ENCODE results near the gene FTCDNL1. TPM values are rescaled to one million over a fixed set of nuclear protein-coding genes. Genes with fewer than 3 reads are reported as not detected.

The FTCDNL1 gene
- total RNA-seq, 2 donors from 2014 or later: 0.70 to 1.5 TPM

DNA sequence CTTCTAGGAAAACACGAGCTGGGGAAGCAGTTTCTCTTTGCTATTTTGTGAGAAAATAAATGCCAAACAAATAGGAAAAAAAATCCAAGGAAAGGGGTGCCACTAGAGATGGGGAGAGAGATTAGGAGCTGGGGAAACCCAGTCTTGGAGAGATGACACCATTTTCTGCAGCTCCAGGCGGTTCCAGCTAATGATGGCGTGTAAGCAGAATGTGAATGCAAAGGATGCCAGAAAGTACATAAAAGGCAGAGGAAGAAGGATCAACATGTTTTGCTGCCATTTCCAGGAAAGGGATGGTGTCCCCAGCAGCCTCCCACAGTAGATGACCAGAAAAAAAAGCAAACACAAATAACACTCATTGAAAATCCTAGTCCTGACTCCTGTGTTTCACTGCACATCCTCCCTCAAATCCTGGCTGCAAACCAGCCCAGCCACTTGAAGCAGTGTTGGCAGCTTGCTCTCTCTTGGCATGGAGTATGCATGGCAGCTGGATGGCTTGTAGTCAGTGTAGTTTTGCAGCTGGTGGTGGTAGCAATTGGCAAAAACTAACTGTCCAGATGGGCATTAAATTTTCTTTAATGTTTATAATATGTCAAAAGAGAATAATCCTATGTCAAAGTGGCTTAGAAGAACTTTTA, 93.6 kb downstream of the FTCDNL1 start:
- no peak for DNase-seq
- Histone ChIP-seq H3K4me1 (ENCODE audit: control insufficient read depth, insufficient read depth, low read length) (no peaks in the 10 kb centered on the region), H3K27me3 (ENCODE audit: control insufficient read depth, insufficient read depth, low read length, poor library complexity, severe bottlenecking) (no peaks in the 10 kb centered on the region), H3K4me3 (ENCODE audit: low read length) (no peak overlapping the region), H3K36me3 (ENCODE audit: control insufficient read depth, insufficient read depth, low read length) (no peaks in the 10 kb centered on the region), H3K9me3 (ENCODE audit: control insufficient read depth, low read length) (no peaks in the 10 kb centered on the region), H3K27ac (ENCODE audit: low read depth, low read length) (no peak overlapping the region), H3K9ac (ENCODE audit: extremely low read depth, low read length, poor library complexity, severe bottlenecking) (no peak overlapping the region)
- no peak overlapping the region for H3K27ac Mint-ChIP-seq
- whole genome bisulfite sequencing, 2 experiments (ENCODE audit: insufficient coverage in 1 of 2, insufficient read length in 1 of 2): 88 to 100% methylated on average over 1 to 3 of the region's 3 CpGs
- H3K36me3 Mint-ChIP-seq (ENCODE audit: low read depth): no peaks in the 10 kb centered on the region
- H3K9me3 Mint-ChIP-seq: peaks cover 1% of the 10 kb centered on the region
- H3K4me3 Mint-ChIP-seq: no peak overlapping the region
- no peaks in the 10 kb centered on the region for H3K27me3 Mint-ChIP-seq (ENCODE audit: insufficient read depth)
- TF ChIP-seq, protein P1, sequence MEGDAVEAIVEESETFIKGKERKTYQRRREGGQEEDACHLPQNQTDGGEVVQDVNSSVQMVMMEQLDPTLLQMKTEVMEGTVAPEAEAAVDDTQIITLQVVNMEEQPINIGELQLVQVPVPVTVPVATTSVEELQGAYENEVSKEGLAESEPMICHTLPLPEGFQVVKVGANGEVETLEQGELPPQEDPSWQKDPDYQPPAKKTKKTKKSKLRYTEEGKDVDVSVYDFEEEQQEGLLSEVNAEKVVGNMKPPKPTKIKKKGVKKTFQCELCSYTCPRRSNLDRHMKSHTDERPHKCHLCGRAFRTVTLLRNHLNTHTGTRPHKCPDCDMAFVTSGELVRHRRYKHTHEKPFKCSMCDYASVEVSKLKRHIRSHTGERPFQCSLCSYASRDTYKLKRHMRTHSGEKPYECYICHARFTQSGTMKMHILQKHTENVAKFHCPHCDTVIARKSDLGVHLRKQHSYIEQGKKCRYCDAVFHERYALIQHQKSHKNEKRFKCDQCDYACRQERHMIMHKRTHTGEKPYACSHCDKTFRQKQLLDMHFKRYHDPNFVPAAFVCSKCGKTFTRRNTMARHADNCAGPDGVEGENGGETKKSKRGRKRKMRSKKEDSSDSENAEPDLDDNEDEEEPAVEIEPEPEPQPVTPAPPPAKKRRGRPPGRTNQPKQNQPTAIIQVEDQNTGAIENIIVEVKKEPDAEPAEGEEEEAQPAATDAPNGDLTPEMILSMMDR (conservative IDR thresholded peaks at IDR 0.05): no peak
- no peaks in the 10 kb centered on the region for H3K4me1 Mint-ChIP-seq

DNA sequence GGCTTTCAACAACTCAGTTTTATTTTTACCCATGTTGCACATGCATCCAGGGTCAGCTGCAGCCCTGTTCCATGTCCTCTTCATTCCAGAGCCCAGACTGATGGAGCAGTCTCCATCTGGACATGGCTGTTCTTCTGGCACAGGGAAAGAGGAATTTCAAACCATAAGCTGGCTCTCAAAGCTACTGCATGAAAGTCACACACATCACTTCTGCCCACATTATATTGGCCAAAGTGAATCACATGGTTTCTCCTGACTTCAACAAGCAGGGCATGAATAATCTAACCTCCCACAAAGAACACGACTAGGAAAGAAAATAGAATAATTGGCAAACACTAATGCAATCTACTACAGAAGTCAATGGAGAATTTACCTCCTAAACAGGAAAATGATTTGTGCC, 94.2 kb downstream of the FTCDNL1 start:
- TF ChIP-seq, protein P1 (conservative IDR thresholded peaks at IDR 0.05): no peak
- H3K4me3 ChIP-seq (ENCODE audit: low read length): no peak overlapping the region
- H3K9me3 ChIP-seq (ENCODE audit: control insufficient read depth, low read length): no peaks in the 10 kb centered on the region
- H3K27ac ChIP-seq (ENCODE audit: low read depth, low read length): no peak overlapping the region
- no peaks in the 10 kb centered on the region for H3K36me3 ChIP-seq (ENCODE audit: control insufficient read depth, insufficient read depth, low read length)
- Mint-ChIP-seq H3K4me1 (no peaks in the 10 kb centered on the region), H3K27ac (no peak overlapping the region), H3K36me3 (ENCODE audit: low read depth) (no peaks in the 10 kb centered on the region), H3K27me3 (ENCODE audit: insufficient read depth) (no peaks in the 10 kb centered on the region), H3K9me3 (peaks cover 7% of the 10 kb centered on the region), H3K4me3 (no peak overlapping the region)
- H3K4me1 ChIP-seq (ENCODE audit: control insufficient read depth, insufficient read depth, low read length): no peaks in the 10 kb centered on the region
- WGBS, 2 experiments (ENCODE audit: insufficient coverage in 1 of 2, insufficient read length in 1 of 2): 100% methylated on average over 1 of the region's 1 CpG; no CpG with 5 or more reads in 1 of the 2 experiments
- DNase-seq: no peak
- H3K9ac ChIP-seq (ENCODE audit: extremely low read depth, low read length, poor library complexity, severe bottlenecking): no peak overlapping the region
- H3K27me3 ChIP-seq (ENCODE audit: control insufficient read depth, insufficient read depth, low read length, poor library complexity, severe bottlenecking): no peaks in the 10 kb centered on the region

DNA sequence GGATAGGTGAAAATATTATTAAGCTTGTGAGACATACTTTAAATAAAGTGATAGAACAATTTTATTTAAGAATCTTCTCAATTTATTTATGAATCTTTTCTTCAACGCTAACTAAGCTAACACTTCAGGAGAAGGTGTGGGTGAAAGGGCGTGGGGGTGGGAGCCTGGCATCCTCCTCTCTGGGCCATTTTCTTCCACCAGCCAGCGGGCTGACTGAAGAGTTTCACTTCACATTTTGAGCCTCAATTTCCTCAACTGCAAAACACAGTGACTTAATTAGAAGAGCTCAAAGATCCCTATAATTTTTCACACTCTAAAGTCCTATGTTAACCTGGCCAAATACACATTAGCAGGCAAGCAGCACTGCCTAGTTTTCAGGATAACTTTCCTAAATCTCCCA, 94.8 kb downstream of the FTCDNL1 start:
- no peaks in the 10 kb centered on the region for H3K36me3 ChIP-seq (ENCODE audit: control insufficient read depth, insufficient read depth, low read length)
- Mint-ChIP-seq H3K4me1 (no peaks in the 10 kb centered on the region), H3K27ac (no peak overlapping the region), H3K9me3 (peaks cover 8% of the 10 kb centered on the region), H3K4me3 (no peak overlapping the region), H3K36me3 (ENCODE audit: low read depth) (no peaks in the 10 kb centered on the region), H3K27me3 (ENCODE audit: insufficient read depth) (no peaks in the 10 kb centered on the region)
- no peak overlapping the region for H3K4me3 ChIP-seq (ENCODE audit: low read length)
- no peaks in the 10 kb centered on the region for H3K9me3 ChIP-seq (ENCODE audit: control insufficient read depth, low read length)
- H3K27ac ChIP-seq (ENCODE audit: low read depth, low read length): no peak overlapping the region
- no peaks in the 10 kb centered on the region for H3K4me1 ChIP-seq (ENCODE audit: control insufficient read depth, insufficient read depth, low read length)
- TF ChIP-seq, protein P1 (conservative IDR thresholded peaks at IDR 0.05): no peak
- no peak overlapping the region for H3K9ac ChIP-seq (ENCODE audit: extremely low read depth, low read length, poor library complexity, severe bottlenecking)
- no peak for DNase-seq
- no peaks in the 10 kb centered on the region for H3K27me3 ChIP-seq (ENCODE audit: control insufficient read depth, insufficient read depth, low read length, poor library complexity, severe bottlenecking)
- WGBS, 2 experiments (ENCODE audit: insufficient coverage in 1 of 2, insufficient read length in 1 of 2): 87 to 100% methylated on average over 1 to 3 of the region's 3 CpGs

All from endodermal cell (in vitro differentiated cells).